MM.1S (cell line): ENCODE data around the gene B4GALT3.

Experiments used
- DNase-seq: peaks from one replicate; pipeline ENCODE4 v3.0.0-alpha.2; 2015
- H2AFZ ChIP-seq: fragments of 300-600 bp; sonication (generic); 2 replicates; pipeline ENCODE4 v1.6.0; 2016; ENCODE audit warnings: antibody characterized with exemption, low read length
- H3F3A ChIP-seq: fragments of 300-600 bp; sonication (generic); 2 replicates; pipeline ENCODE4 v1.6.1; 2016; ENCODE audit warnings: mild to moderate bottlenecking, antibody characterized with exemption, low read length, moderate library complexity, mixed read lengths; ENCODE audit not compliant: insufficient read depth
- H3K27ac ChIP-seq: fragments of 300-600 bp; sonication (generic); 2 replicates; pipeline ENCODE4 v1.5.1; 2016; ENCODE audit warnings: mild to moderate bottlenecking, low read length
- H3K27me3 ChIP-seq: fragments of 300-600 bp; sonication (generic); replicated peaks from 2 replicates; pipeline ENCODE4 v1.6.0; 2016; ENCODE audit warnings: low read length; ENCODE audit not compliant: insufficient read depth
- H3K36me3 ChIP-seq: fragments of 300-600 bp; sonication (generic); replicated peaks from 2 replicates; pipeline ENCODE4 v1.6.1; 2016; ENCODE audit warnings: mild to moderate bottlenecking, low read length, mixed read lengths; ENCODE audit not compliant: insufficient read depth
- H3K4me1 ChIP-seq: fragments of 300-600 bp; sonication (generic); 2 replicates; pipeline ENCODE4 v1.6.1; 2016; ENCODE audit warnings: low read length, mixed read lengths
- H3K4me2 ChIP-seq: fragments of 300-600 bp; sonication (generic); 2 replicates; pipeline ENCODE4 v1.6.0; 2016; ENCODE audit warnings: low read depth, low read length
- H3K4me3 ChIP-seq: fragments of 300-600 bp; sonication (generic); 2 replicates; pipeline ENCODE4 v1.5.1; 2016; ENCODE audit warnings: low read length, mixed read lengths
- H3K79me2 ChIP-seq: fragments of 300-600 bp; sonication (generic); 2 replicates; pipeline ENCODE4 v1.6.1; 2016; ENCODE audit warnings: mixed run types, low read length, mixed read lengths
- H3K9ac ChIP-seq: fragments of 300-600 bp; sonication (generic); 2 replicates; pipeline ENCODE4 v1.6.1; 2016; ENCODE audit warnings: low read length, mixed read lengths
- H3K9me2 ChIP-seq: fragments of 300-600 bp; sonication (generic); replicated peaks from 2 replicates; pipeline ENCODE4 v1.6.1; 2016; ENCODE audit warnings: mild to moderate bottlenecking, low read length, mixed read lengths; ENCODE audit not compliant: insufficient read depth
- H3K9me3 ChIP-seq: fragments of 300-600 bp; sonication (generic); replicated peaks from 2 replicates; pipeline ENCODE4 v1.6.1; 2016; ENCODE audit warnings: mild to moderate bottlenecking, low read length, mixed read lengths; ENCODE audit not compliant: insufficient read depth
- H4K20me1 ChIP-seq: fragments of 300-600 bp; sonication (generic); 2 replicates; pipeline ENCODE4 v1.6.1; 2016; ENCODE audit warnings: mild to moderate bottlenecking, low read length, moderate library complexity, mixed read lengths; ENCODE audit not compliant: insufficient read depth
- CTCF ChIP-seq: fragments of 300-600 bp; sonication (generic); IDR thresholded peaks from 2 replicates; pipeline ENCODE4 v1.5.1; 2016; ENCODE audit warnings: antibody characterized with exemption, low read length, mixed read lengths
- EZH2 ChIP-seq: fragments of 300-600 bp; sonication (generic); optimal IDR thresholded peaks from 2 replicates; pipeline ENCODE3; 2017; ENCODE audit warnings: low read depth, mild to moderate bottlenecking, antibody characterized with exemption, low read length, mixed read lengths
- EZH2phosphoT487 ChIP-seq: fragments of 300-600 bp; sonication (generic); IDR thresholded peaks from 2 replicates; pipeline ENCODE4 v1.6.1; 2018; ENCODE audit warnings: antibody characterized with exemption, low read length

B4GALT3 gene

DNA sequence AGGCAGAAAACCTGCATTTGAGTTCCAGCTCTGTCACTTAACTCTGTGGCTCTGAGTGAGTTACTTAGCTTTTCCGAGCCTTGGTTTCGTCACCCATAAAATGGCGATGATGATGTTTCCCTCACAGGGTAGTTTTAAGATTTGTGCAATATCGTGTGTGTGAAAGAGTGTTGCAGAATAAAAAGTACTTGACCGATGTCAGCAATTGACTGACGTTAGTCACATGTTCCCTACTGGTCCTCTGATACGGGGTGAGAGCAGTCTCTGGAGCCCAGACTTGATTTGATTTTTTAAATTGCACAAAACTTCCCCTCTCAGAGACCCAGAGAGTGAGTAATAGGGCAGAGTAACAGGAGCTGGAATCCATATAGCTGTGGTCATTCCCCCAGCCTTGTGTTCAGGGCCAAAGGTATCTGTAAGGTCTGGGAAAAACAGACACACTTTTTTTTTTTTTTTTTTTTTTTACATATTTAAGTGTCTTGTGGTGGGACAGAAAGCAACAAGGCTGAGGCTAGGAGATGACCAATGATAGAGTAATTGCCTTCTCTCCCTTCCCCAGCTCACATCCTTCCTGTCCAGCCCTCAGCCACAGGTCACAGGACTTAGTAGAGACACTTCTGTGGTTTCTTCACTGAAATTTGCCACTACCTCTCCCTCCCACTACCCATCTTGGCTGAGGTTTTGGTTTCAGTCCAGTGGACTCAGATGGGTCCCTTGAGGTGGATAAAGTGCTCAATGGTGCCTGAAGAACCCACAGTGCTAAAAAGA, 39.8 kb upstream of the B4GALT3 start:
- H3K9ac ChIP-seq = peak overlapping the region; percentile 26; the same call in 1 of the 2 replicates
- no peaks in the 10 kb centered on the region for H3K9me3 ChIP-seq
- H3F3A ChIP-seq = peaks cover 28% of the 10 kb centered on the region
- H4K20me1 ChIP-seq = no peaks in the 10 kb centered on the region
- H3K79me2 ChIP-seq = no peaks in the 10 kb centered on the region
- peak overlapping the region; percentile 2; the same call in 1 of the 2 replicates for H3K4me3 ChIP-seq
- DNase-seq = peak; percentile 92
- TF ChIP-seq EZH2phosphoT487 (no peak), EZH2 (no peak), CTCF (no peak)
- H3K27me3 ChIP-seq = no peaks in the 10 kb centered on the region
- peak overlapping the region; percentile 70 for H3K27ac ChIP-seq
- peak overlapping the region; percentile 38 for H2AFZ ChIP-seq
- H3K9me2 ChIP-seq = no peaks in the 10 kb centered on the region
- H3K36me3 ChIP-seq = peaks cover 11% of the 10 kb centered on the region; the same call in 1 of the 2 replicates
- peak overlapping the region; percentile 51 for H3K4me2 ChIP-seq
- H3K4me1 ChIP-seq = peaks cover 28% of the 10 kb centered on the region

- DNase-seq = no peak
- Histone ChIP-seq H3K4me3 (no peak within 1 kb of the TSS), H3K4me2 (0 out of 2 replicates have a peak within 1 kb of the TSS, but pooled peaks have one; percentile 1)
Observed at GRCh38 chr1:161215076-161215475, 37.8 kb upstream of the B4GALT3 start, which contains the start of gene FCER1G. FCER1G (plus strand) TSS chr1:161215295; CDS start chr1:161215322, 27 bp downstream.

GRCh38 chr1:161214369-161214768, 37.1 kb upstream of the B4GALT3 start:
- H3K9me3 ChIP-seq = no peaks in the 10 kb centered on the region
- no peaks in the 10 kb centered on the region for H3K9me2 ChIP-seq
- H3K79me2 ChIP-seq = peaks cover 7% of the 10 kb centered on the region
- no peaks in the 10 kb centered on the region for H3K27me3 ChIP-seq
- peaks cover 36% of the 10 kb centered on the region for H3K4me1 ChIP-seq
- no peak overlapping the region for H3K4me3 ChIP-seq
- no peak overlapping the region for H3K27ac ChIP-seq
- no peak overlapping the region for H3K4me2 ChIP-seq
- no peak overlapping the region for H3K9ac ChIP-seq
- peaks cover 30% of the 10 kb centered on the region for H3F3A ChIP-seq
- H4K20me1 ChIP-seq = no peaks in the 10 kb centered on the region
- no peak for TF ChIP-seq EZH2
- H2AFZ ChIP-seq = no peak overlapping the region
- no peak for DNase-seq
- peaks cover 17% of the 10 kb centered on the region; the same call in 1 of the 2 replicates for H3K36me3 ChIP-seq

More at GRCh38 chr1:161215076-161215475, 37.8 kb upstream of the B4GALT3 start, which contains the start of gene FCER1G:
- H2AFZ ChIP-seq = no peak within 1 kb of the TSS
- peaks cover 5% of the 10 kb centered on the region for H3K79me2 ChIP-seq
- no peaks in the 10 kb centered on the region for H4K20me1 ChIP-seq
- H3K9me2 ChIP-seq = no peaks in the 10 kb centered on the region
- no peak within 1 kb of the TSS for H3K9ac ChIP-seq
- H3K4me1 ChIP-seq = peaks cover 29% of the 10 kb centered on the region
- H3K27me3 ChIP-seq = no peaks in the 10 kb centered on the region
- no peaks in the 10 kb centered on the region for H3K9me3 ChIP-seq
- peaks cover 14% of the 10 kb centered on the region; the same call in 1 of the 2 replicates for H3K36me3 ChIP-seq
- H3K27ac ChIP-seq = no peak within 1 kb of the TSS
- peaks cover 28% of the 10 kb centered on the region for H3F3A ChIP-seq
- no peak for TF ChIP-seq EZH2phosphoT487
- no peak for TF ChIP-seq CTCF
- TF ChIP-seq EZH2 = no peak
